C4-2B (cell line): ENCODE measurements around the gene SLC4A1.

Source experiments
- ZFX ChIP-seq: fragments of 450-650 bp; IDR thresholded peaks from 2 replicates; pipeline ENCODE4 v1.6.1; 2017
- TF ChIP-seq, protein P1 (sequence below): fragments of 450-650 bp; conservative IDR thresholded peaks from 2 replicates; pipeline ENCODE4 v1.5.1; 2017; ENCODE audit warnings: mild to moderate bottlenecking

DNA sequence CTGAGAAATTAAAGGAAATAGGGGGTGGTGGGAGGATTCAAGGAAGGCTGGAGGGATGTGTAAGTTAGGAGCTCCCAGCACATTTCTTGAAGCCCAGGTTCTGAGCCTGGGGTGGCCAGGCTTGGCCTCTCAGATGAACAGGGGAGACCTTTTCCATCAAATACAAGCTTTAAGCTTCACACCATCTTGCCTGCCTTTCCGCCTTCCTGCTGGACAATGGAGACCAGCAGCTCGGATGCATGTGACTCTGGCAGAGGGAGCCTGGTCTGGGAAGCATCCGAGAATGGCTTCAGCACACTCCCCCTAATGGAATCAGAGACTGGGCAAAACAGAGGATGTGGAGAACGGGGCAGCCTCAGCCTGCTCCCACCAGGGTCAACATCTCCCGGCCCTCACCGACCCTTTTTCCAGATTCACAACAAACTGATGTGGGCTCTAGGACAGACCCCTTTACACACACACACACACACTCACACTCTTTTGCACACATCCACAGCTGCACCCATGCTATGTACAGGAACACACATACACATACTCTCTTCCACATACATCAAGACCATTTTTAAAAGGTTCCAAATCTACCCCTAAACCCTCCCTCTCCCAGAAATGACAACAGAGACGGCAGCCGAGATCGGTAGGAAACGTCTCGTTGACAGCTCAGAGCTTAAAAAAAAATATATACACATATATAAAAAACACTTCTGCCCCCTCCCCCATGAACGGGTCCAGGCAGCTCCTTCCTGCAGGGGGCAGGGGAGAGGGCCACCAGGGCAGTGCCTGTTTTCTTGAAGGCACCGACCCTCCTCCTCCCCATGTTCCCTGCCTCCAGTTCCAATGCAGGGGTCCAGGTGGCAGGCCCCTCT, 61.7 kb downstream of the SLC4A1 start:
- TF ChIP-seq, protein P1, sequence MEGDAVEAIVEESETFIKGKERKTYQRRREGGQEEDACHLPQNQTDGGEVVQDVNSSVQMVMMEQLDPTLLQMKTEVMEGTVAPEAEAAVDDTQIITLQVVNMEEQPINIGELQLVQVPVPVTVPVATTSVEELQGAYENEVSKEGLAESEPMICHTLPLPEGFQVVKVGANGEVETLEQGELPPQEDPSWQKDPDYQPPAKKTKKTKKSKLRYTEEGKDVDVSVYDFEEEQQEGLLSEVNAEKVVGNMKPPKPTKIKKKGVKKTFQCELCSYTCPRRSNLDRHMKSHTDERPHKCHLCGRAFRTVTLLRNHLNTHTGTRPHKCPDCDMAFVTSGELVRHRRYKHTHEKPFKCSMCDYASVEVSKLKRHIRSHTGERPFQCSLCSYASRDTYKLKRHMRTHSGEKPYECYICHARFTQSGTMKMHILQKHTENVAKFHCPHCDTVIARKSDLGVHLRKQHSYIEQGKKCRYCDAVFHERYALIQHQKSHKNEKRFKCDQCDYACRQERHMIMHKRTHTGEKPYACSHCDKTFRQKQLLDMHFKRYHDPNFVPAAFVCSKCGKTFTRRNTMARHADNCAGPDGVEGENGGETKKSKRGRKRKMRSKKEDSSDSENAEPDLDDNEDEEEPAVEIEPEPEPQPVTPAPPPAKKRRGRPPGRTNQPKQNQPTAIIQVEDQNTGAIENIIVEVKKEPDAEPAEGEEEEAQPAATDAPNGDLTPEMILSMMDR: no peak; the same call in 1 of the 2 replicates
- TF ChIP-seq ZFX: no peak
